GM21390 (cell line): Measurements from ENCODE around the gene ATP4A.

Experiments
- ATAC-seq: cut with Tn5 transposase; IDR thresholded peaks from one replicate; pipeline ENCODE4 v1.9.1; 2021; ENCODE audit not compliant: unreplicated experiment

ATP4A gene

DNA sequence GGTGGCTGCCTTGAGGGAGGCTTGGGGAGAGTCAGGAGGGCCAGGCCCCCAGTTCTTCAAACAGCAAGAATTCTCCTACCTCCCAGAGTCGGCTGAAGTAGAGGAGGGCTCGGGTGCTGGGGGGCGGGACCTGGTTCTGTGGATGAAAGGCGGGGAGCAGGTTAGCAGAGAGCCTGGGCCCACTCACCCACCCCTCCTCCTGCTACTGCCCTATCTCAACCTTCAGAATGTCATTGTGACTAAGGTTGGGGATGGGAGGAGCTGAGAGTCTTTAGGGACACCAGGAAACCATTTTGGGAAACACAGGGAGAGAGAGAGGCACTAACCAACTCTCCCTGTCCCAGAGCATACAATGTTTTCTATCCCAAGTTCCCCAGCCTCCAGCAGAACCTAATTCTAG is 60.7 kb downstream of the ATP4A start:
- no peak for ATAC-seq

- ATAC-seq = no peak
These were observed 61.8 kb downstream of the ATP4A start for GRCh38 chr19:35501684-35502083.

GRCh38 chr19:35500611-35501010 is 62.8 kb downstream of the ATP4A start:
- no peak for ATAC-seq
